Dermis blood vessel endothelial cell (primary cell): ENCODE measurements around the gene ZCCHC24. TPM values are rescaled to one million over a fixed set of nuclear protein-coding genes. Genes with fewer than 3 reads are reported as not detected.

Source experiments
- DNase-seq: peaks from one replicate; pipeline ENCODE4 v3.0.0; 2010
- total RNA-seq: library from RNA; depleted of rRNA; stranded (reverse); fragments of >200 nt; gene quantifications from 2 replicates; pipeline ENCODE4 v1.2.3, GENCODE V29; 2014

Gene ZCCHC24
- total RNA-seq, 1 donor from 2014 or later, result 7.3 TPM

GRCh38 chr10:79430936-79431335 is 14.5 kb downstream of the ZCCHC24 start:
- no peak for DNase-seq

- no peak for DNase-seq
Measured at GRCh38 chr10:79430325-79430905, 15.0 kb downstream of the ZCCHC24 start.

GRCh38 chr10:79429751-79430150 is 15.7 kb downstream of the ZCCHC24 start:
- no peak for DNase-seq

- no peak for DNase-seq
Measured at GRCh38 chr10:79427965-79428364, 17.5 kb downstream of the ZCCHC24 start.

GRCh38 chr10:79425074-79425532 is 20.3 kb downstream of the ZCCHC24 start:
- DNase-seq, result no peak

- no peak for DNase-seq
Measured at GRCh38 chr10:79424221-79425073, 21.0 kb downstream of the ZCCHC24 start.

GRCh38 chr10:79422178-79422892 is 23.1 kb downstream of the ZCCHC24 start:
- no peak for DNase-seq

GRCh38 chr10:79420974-79421688 is 24.3 kb downstream of the ZCCHC24 start:
- no peak for DNase-seq

- no peak for DNase-seq
Measured at GRCh38 chr10:79418886-79419595, 26.4 kb downstream of the ZCCHC24 start.

GRCh38 chr10:79418274-79418673 is 27.1 kb downstream of the ZCCHC24 start:
- no peak for DNase-seq

GRCh38 chr10:79417731-79418130 is 27.7 kb downstream of the ZCCHC24 start:
- DNase-seq, result no peak

- DNase-seq, result no peak
Measured at GRCh38 chr10:79417266-79417665, 28.2 kb downstream of the ZCCHC24 start.

GRCh38 chr10:79416578-79417255 is 28.7 kb downstream of the ZCCHC24 start:
- no peak for DNase-seq

- no peak for DNase-seq
Measured at GRCh38 chr10:79415736-79416577, 29.5 kb downstream of the ZCCHC24 start.

GRCh38 chr10:79414714-79415113 is 30.7 kb downstream of the ZCCHC24 start:
- no peak for DNase-seq

- peak; percentile 38 for DNase-seq
Measured at GRCh38 chr10:79413196-79413595, 32.2 kb downstream of the ZCCHC24 start.

- no peak for DNase-seq
Measured at GRCh38 chr10:79412516-79412915, 32.9 kb downstream of the ZCCHC24 start.

GRCh38 chr10:79411546-79412495 is 33.6 kb downstream of the ZCCHC24 start:
- no peak for DNase-seq
